HuH-7.5 (cell line): ENCODE results near the gene HMCN1.

Experiments
- DNase-seq: peaks from one replicate; pipeline ENCODE4 v3.0.0; 2011; ENCODE audit warnings: low spot score

The HMCN1 gene

GRCh38 chr1:186091222-186091720, 357.1 kb downstream of the HMCN1 start:
- no peak for DNase-seq

- no peak for DNase-seq
Measured at GRCh38 chr1:186093437-186093836, 359.2 kb downstream of the HMCN1 start.

- no peak for DNase-seq
Measured at GRCh38 chr1:186094172-186094571, 360.0 kb downstream of the HMCN1 start.

GRCh38 chr1:186099336-186100104, 365.3 kb downstream of the HMCN1 start:
- no peak for DNase-seq

- DNase-seq, result no peak
Measured at GRCh38 chr1:186102107-186102506, 367.9 kb downstream of the HMCN1 start.

GRCh38 chr1:186102547-186103148, 368.5 kb downstream of the HMCN1 start:
- DNase-seq, result no peak

GRCh38 chr1:186104459-186104858, 370.3 kb downstream of the HMCN1 start:
- DNase-seq, result no peak

GRCh38 chr1:186112280-186112679, 378.1 kb downstream of the HMCN1 start:
- no peak for DNase-seq

- DNase-seq, result no peak
Measured at GRCh38 chr1:186113461-186113860, 379.3 kb downstream of the HMCN1 start.

GRCh38 chr1:186118724-186119123, 384.5 kb downstream of the HMCN1 start:
- no peak for DNase-seq

- DNase-seq, result no peak
Measured at GRCh38 chr1:186122837-186123236, 388.6 kb downstream of the HMCN1 start.

- DNase-seq, result no peak
Measured at GRCh38 chr1:186125035-186125434, 390.8 kb downstream of the HMCN1 start.

- DNase-seq, result no peak
Measured at GRCh38 chr1:186125511-186125910, 391.3 kb downstream of the HMCN1 start.

GRCh38 chr1:186129758-186130157, 395.6 kb downstream of the HMCN1 start:
- DNase-seq, result no peak

GRCh38 chr1:186139115-186139514, 404.9 kb downstream of the HMCN1 start:
- DNase-seq, result no peak

GRCh38 chr1:186139701-186140100, 405.5 kb downstream of the HMCN1 start:
- DNase-seq, result no peak

GRCh38 chr1:186142159-186142558, 408.0 kb downstream of the HMCN1 start:
- DNase-seq, result no peak

GRCh38 chr1:186142916-186143315, 408.7 kb downstream of the HMCN1 start:
- DNase-seq, result no peak

- DNase-seq, result no peak
Measured at GRCh38 chr1:186143481-186143880, 409.3 kb downstream of the HMCN1 start.

- no peak for DNase-seq
Measured at GRCh38 chr1:186144505-186144904, 410.3 kb downstream of the HMCN1 start.

GRCh38 chr1:186146974-186147373, 412.8 kb downstream of the HMCN1 start:
- no peak for DNase-seq

GRCh38 chr1:186149591-186149990, 415.4 kb downstream of the HMCN1 start:
- no peak for DNase-seq

GRCh38 chr1:186152227-186152619, 418.0 kb downstream of the HMCN1 start:
- DNase-seq, result no peak
